GM12873 (cell line): ENCODE measurements around the gene CUX1.

Experiments
- CTCF ChIP-seq: IDR thresholded peaks from 2 replicates; pipeline ENCODE4 v1.5.1; 2012; ENCODE audit warnings: low read depth, mild to moderate bottlenecking, moderate library complexity, low read length, control low read depth; ENCODE audit not compliant: insufficient read depth; ENCODE audit errors: missing control alignments

Gene CUX1

GRCh38 chr7:102075553-102076135 lies 258.2 kb downstream of the CUX1 start:
- no peak for TF ChIP-seq CTCF

- no peak for TF ChIP-seq CTCF
Observed at GRCh38 chr7:102077081-102077480, 259.7 kb downstream of the CUX1 start.

GRCh38 chr7:102079140-102080018 lies 262.0 kb downstream of the CUX1 start:
- TF ChIP-seq CTCF, result no peak

GRCh38 chr7:102080019-102080433 lies 262.6 kb downstream of the CUX1 start:
- TF ChIP-seq CTCF, result no peak

- TF ChIP-seq CTCF, result no peak
Observed at GRCh38 chr7:102080434-102081243, 263.2 kb downstream of the CUX1 start.

GRCh38 chr7:102081244-102081627 lies 263.8 kb downstream of the CUX1 start:
- TF ChIP-seq CTCF, result no peak

GRCh38 chr7:102082693-102083368 lies 265.4 kb downstream of the CUX1 start:
- no peak for TF ChIP-seq CTCF
